NCI-H2081 (cell line): ENCODE data around the gene RFX3.

ENCODE experiments used
- DNase-seq, 2 experiments: peaks; one replicate each; lab custom pipeline; 2025; lab: John Stamatoyannopoulos, UW

The RFX3 gene

DNA sequence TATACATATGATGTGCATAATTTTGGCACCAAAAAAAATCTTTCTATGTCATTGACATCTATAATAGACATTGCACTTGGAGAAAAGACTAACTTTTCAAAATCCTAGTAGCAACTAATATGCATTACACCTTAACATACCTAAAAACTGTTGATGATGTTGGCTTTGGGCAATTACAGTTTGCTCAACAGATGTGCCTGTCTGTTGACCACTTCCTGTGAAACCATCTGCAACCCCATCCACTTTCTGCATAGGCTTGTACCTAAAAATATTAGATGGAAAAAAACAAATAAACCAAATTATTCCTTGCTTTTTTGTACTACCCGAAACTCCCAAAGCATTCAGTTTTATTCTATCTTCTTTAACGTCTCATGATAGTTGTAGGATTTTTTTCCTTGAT lies 248.6 kb downstream of the RFX3 start:
- no peak for DNase-seq

DNA sequence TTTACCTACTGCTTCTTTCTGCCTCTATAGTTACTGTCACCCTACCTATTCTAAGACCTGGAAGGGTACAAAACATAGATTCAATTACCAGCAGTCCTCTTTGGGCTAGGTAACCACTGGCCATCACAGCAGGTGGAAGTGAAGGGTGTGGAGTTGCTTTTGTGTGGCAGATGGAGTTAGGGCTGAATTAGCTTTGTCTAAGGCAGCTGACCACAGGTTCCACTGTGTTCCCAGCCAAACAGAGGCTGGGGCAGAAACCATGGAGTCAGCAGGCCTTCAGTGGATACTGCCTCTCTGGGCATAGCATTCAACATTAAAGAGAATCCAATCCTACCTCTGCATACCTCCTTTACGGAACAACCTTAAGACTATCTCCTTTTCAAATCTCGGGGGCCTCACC lies 254.2 kb downstream of the RFX3 start:
- DNase-seq, result peak in 1 of 2 experiments; percentile 6

DNA sequence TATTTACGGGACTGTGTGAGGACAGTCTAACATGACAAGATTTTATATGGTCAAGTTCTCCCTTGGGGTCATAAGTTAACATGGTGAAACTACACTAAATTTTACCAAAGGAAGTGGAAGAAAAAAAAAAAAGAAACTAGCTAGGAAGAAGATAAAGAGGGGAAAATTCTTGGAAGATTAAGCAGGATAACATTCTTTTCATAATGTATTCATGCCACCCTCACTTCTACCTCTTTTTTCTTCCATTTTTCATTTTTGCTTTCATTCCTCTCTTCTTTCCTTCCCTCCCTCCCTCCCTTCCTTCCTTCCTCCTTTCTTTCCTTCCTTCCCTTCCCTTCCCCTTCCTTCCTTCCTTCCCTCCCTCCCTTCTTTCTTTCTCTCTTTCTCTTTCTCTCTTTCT lies 254.6 kb downstream of the RFX3 start:
- DNase-seq, result no peak

GRCh38 chr9:3268223-3268622 lies 257.6 kb downstream of the RFX3 start:
- no peak for DNase-seq

DNA sequence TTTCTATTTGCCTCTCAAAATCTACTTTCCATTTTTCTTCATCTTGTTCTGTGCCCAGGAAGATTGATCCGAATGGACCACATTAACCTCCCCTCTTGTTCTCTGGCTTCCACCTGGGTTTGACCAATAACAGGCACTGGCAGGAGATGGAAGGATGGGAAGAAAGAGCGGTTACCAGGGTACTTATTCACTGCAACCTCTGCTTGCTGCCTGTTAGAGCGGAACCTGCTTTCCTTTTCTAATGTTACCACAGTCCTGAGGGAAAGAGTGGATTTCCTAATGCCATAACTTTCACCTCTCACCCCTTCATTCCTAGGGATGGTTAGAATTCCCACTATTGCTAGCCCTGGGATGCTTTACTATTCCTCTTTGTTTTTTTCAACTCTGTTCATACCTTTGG lies 262.1 kb downstream of the RFX3 start:
- DNase-seq, result no peak

DNA sequence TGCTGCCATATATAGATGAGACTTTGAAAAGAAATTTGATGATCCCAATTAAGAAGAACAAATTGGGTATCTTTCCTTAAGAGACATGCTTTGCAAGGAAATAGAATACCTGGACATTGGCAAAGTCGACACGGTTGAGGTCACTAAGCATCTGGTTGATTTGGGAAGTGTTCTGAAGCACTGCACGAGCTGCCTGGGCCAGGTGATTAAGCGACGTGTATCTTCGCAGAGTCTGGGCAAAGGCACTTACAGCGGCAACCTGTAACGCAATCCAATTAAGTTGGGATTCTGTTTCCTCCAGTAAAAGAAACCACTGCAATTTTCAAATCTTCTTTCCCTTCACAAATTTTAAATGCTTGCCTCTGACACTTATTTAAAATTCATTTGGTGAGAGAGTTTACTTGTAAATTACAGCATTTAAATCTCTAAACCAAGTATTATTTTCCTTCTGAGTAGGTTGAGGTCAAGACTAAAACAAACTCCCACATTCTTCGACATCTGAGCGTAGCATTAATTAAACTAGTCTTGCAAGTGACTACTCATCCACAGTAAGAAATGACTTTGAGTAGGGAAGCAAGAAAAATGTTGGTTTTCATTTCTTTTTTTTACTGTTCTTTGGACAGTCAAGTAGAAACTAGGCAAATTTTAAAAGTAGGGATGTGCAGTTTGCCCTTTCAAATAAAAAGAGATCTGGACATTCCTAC lies 262.8 kb downstream of the RFX3 start:
- DNase-seq, result no peak

GRCh38 chr9:3261484-3261883 lies 264.3 kb downstream of the RFX3 start:
- DNase-seq, result no peak

DNA sequence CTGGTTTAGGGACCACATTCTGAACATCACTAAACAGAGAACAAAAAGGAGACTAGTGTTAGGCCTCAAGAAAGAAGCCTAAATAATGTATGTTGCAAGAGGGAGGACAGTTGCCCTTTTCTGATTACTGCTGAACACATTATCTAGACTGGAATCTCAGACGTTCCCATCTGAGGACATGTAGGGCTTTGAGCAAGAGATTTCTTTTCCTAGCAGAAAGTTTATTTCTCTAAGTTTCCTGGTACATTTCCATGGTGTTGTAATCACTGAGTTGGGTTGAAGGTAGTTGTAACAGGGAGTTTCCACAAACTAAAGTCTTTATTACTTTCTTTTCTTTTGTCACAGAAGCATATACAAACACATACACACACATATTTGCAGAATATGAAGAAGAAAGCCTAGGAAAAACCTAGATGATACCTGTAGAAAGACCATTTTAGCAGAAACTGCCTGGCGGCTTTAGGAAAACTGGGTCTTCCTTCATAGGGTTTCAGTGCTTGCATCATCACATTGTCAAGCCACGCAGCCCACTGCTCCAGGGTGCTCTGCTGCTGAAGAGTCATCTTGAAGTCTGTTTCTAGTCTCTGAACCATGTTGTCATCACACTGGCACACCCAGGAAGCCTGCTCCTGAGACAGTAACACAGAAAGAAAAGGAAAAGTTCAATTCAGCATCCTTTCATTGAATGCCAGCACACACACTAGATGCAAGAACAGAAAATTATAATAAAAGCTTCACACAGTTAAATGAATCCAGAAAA lies 269.1 kb downstream of the RFX3 start:
- DNase-seq, result no peak

- no peak for DNase-seq
These were observed 274.5 kb downstream of the RFX3 start for GRCh38 chr9:3251309-3251708.

- DNase-seq, result no peak
These were observed 275.1 kb downstream of the RFX3 start for GRCh38 chr9:3250741-3251140.

DNA sequence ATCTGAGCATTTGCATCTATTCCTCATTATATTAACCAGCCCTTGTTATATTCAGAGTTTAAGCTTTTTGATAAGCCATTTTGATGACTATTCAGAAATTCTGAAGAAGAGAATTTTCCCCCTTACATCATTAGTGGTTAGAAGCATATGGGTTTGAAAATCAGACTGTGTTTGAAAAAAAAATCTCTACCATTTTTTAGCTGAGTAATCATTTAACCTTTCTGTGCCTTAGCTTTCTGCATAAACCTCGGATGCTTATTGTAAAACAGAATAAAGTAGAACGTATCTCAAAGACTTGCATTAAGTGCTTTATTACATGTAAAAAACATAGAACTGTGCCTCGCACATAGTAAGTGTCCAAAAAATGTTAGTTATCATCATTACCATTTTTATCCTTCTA lies 278.6 kb downstream of the RFX3 start:
- no peak for DNase-seq

GRCh38 chr9:3246241-3246640 lies 279.6 kb downstream of the RFX3 start:
- no peak for DNase-seq

DNA sequence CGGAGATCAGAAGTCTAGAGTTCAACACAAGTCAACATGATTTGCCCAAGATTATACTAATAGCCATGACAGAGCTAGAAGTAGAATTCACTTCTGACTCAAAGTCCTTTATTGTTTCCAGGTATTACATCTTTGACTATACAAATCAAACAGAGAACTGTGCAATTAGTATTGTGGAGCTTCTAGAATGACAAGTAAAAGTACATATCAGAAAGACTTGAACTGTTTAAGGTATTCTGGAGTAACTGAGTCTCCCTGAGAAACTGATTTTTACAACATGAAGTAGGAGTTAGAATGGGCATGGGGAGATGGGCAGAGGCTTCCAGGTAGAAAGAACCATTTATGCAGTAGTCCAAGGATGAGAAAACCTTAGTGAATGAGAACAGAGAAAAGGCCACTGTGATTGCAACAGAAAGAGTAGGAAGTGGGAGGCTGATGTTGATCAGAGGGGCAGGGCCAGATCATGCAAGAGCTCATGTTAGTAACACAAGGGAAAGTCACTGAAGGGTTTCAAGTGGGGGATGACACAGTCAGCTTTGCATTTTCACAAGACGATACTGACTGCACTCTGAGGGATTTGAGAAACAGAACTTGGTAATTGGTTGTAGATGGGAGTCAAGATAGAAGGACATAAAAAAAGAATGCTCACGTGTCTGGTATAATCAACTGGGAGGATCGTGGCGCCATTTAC lies 280.7 kb downstream of the RFX3 start:
- DNase-seq, result no peak

GRCh38 chr9:3243683-3244082 lies 282.1 kb downstream of the RFX3 start:
- no peak for DNase-seq

DNA sequence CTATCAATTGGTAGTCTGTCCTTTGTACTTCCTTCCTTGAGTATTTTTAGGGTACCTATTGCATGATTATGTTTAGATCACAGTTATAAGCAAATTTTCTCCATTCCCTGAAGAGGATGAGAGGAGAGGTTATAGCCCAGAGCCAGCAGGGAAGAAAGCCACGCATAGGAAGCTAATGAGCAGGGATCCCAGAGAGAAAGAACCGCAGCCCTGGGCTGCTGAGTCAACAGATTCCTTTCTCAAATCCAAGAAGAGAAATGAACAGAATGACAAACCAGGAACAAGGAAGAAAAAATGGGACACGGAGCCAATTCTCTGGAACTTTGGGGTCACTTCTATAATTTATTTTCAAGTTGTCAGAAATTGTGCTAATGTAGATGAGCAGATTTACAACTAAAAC lies 284.5 kb downstream of the RFX3 start:
- DNase-seq, result no peak

DNA sequence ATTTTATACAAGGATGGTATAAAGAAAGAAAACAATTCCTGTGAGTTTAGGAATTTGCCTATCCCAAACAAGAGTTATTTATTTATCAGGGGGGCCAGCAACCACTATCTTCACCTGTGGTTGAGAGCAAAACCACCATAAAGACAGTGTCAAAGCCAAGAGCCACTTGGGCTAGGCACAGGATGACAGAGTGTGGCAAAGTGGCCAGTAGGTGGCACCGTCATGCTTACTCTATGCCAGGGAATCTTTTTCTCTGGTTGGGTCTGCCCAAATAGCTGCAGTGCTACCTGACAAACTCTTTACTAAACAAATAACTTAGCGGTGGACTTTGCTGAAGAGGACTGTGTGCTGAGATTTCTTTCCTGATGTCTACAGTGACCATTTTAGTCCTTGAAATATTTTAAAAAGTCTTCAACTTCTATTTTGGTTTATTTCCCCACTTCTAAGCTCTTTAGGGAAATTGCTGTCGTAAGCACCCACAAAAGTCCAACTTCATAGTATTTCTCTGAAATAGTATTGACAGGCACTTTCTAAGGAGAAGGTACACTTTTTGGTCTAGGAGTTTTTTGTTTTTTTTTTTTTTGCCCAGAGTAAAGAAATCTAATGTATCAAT lies 285.0 kb downstream of the RFX3 start:
- peak; percentile 73 for DNase-seq

GRCh38 chr9:3239240-3239639 lies 286.6 kb downstream of the RFX3 start:
- no peak for DNase-seq

- DNase-seq, result no peak
These were observed 287.6 kb downstream of the RFX3 start for GRCh38 chr9:3238236-3238635.

DNA sequence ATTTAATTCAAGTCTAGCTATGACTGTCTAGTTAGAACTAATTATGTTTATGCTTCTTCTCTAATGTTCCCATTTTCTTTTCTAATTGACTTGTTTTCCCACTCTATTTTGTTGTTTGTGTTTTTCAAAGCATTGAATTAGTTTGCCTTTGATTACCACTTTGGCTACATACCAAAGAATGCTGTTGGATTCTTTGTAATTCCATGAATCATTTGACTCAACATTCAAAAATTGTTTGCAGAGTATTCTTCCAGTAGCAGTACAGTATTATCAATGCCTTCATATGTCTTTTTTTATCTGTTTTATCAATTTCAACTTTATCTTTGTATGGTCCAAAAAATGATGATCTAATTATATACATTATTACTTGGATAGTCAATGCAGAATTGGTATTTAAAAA lies 288.7 kb downstream of the RFX3 start:
- no peak for DNase-seq

- DNase-seq, result no peak
These were observed 290.3 kb downstream of the RFX3 start for GRCh38 chr9:3235497-3235896.

- DNase-seq, result peak in 1 of 2 experiments; percentile 29
These were observed 300.9 kb downstream of the RFX3 start for GRCh38 chr9:3224931-3225330.

DNA sequence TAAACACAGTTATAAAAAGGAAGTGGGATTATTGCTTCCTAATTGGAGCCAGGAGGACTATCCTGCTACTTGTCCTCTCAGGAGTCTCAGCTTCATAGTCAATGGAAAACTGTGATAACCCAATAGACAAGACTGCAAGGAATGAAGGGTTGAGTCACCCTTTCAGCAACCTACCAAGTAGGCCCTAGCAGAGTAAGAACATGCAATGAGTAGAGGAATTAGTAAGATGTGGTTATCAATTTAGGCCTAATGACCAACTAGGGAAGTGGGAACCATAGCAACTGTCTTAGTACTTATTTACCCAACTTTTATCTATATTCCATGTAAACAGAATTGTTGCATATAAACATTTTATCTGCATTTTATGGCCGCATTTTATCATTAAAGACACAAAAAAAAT lies 310.1 kb downstream of the RFX3 start:
- DNase-seq, result no peak

DNA sequence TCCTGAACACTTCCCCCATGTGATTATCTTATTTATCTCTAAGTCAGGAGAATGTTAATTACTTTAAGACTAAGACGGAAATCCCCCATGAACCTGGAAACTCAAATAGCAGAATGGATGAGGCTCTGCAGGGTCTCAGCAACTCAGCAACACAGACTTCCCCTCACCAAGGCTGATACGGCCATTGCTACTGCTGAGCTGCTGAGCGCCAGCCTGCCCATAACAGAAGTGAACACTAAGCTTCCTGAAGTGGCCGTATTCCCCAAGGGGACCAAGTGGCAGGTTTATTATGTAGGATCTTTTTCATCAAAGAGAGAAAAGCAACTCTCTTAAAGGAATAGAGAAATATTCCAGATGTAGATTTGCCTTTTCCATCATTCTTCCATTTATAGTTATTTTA lies 311.1 kb downstream of the RFX3 start:
- no peak for DNase-seq
